Ascending aorta (tissue), 2 donors: ENCODE results near the gene ABCC11. TPM values are rescaled to one million over a fixed set of nuclear protein-coding genes. Genes with fewer than 3 reads are reported as not detected.

Experiments used
- DNase-seq, 2 donors: peaks; one replicate each; pipeline ENCODE4 v3.0.0-alpha.2; 2019; ENCODE audit warnings: low spot score in 2 of 2
- H3K27ac ChIP-seq, 2 donors: fragments of 200-600 bp; sonication (generic); one replicate each; pipeline ENCODE4 v1.5.1; 2016 to 2017; ENCODE audit warnings: mild to moderate bottlenecking in 1 of 2
- H3K27me3 ChIP-seq: fragments of 200-600 bp; sonication (generic); one replicate; pipeline ENCODE4 v1.5.1; 2017
- H3K36me3 ChIP-seq, 2 donors: fragments of 200-600 bp; sonication (generic); one replicate each; pipeline ENCODE4 v1.5.1; 2016
- H3K4me1 ChIP-seq, 2 donors: fragments of 200-600 bp; sonication (generic); one replicate each; pipeline ENCODE4 v1.5.1; 2016 to 2017; ENCODE audit warnings: mild to moderate bottlenecking in 1 of 2
- H3K4me3 ChIP-seq, 2 donors: fragments of 200-600 bp; sonication (generic); one replicate each; pipeline ENCODE4 v1.5.1; 2016 to 2017; ENCODE audit warnings: mild to moderate bottlenecking in 1 of 2
- H3K9me3 ChIP-seq, 2 donors: fragments of 200-600 bp; sonication (generic); one replicate each; pipeline ENCODE4 v1.5.1; 2016
- intact Hi-C: fragments of 100-400 bp; cut with DNase I; formaldehyde crosslinking; loops from one replicate; pipeline ENCODE4 v1.15.1; 2023
- total RNA-seq: library from RNA; depleted of rRNA; stranded (reverse); fragments of >200 nt; gene quantifications from one replicate; pipeline ENCODE4 v1.1.0, GENCODE V29; 2016
- TF ChIP-seq, protein P1 (sequence below), 3 experiments: fragments of 200-600 bp in 2 of 3; fragments of 450-650 bp in 1 of 3; sonication (generic) in 2 of 3; IDR thresholded peaks; one replicate each; pipeline ENCODE4 v1.5.1; 2016 to 2019; ENCODE audit warnings: antibody characterized with exemption in 3 of 3, mild to moderate bottlenecking in 1 of 3, moderate library complexity in 1 of 3

Gene ABCC11
- total RNA-seq, 1 donor from 2014 or later: not detected

DNA sequence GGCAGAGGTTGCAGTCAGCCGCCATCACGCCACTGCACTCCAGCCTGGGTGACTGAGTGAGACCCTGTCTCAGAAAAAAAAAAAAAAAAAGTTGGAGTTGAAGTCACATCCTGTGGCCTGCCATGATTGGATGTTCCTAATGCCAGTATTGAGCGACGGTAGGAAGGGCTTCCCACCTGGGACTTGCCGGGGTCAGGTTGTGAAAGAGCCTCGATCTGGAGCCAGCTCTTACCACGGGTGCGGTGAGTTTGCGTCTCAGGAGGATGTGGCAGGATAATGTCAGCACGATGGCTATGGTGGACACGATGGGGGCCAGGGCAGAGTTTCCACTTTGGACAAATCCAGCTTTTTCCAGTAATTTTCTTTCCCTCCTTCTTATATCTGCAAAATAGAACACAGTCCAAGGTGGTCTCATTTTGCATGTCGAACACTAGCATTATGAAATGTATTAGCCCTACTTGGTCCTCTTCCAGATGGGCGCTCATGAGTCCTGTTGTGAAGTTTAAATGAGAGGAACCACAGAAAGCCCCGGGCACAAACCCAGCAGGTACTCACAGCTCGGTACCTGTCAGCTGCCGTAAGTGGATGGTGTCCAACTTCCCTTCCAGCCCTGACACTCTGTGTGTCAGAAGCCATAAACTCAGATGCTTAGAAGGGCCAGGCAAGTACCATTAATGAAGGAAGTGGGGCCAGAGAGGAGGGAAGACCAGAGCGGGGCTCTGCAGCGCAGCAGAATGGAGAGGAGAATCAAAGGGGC lies 113.7 kb downstream of the ABCC11 start:
- no peaks in the 10 kb centered on the region for H3K27me3 ChIP-seq
- H3K9me3 ChIP-seq: no peaks in the 10 kb centered on the region
- H3K36me3 ChIP-seq: no peaks in the 10 kb centered on the region
- intact Hi-C loops: no loop called here
- DNase-seq: no peak
- no peaks in the 10 kb centered on the region for H3K4me1 ChIP-seq
- TF ChIP-seq, protein P1, sequence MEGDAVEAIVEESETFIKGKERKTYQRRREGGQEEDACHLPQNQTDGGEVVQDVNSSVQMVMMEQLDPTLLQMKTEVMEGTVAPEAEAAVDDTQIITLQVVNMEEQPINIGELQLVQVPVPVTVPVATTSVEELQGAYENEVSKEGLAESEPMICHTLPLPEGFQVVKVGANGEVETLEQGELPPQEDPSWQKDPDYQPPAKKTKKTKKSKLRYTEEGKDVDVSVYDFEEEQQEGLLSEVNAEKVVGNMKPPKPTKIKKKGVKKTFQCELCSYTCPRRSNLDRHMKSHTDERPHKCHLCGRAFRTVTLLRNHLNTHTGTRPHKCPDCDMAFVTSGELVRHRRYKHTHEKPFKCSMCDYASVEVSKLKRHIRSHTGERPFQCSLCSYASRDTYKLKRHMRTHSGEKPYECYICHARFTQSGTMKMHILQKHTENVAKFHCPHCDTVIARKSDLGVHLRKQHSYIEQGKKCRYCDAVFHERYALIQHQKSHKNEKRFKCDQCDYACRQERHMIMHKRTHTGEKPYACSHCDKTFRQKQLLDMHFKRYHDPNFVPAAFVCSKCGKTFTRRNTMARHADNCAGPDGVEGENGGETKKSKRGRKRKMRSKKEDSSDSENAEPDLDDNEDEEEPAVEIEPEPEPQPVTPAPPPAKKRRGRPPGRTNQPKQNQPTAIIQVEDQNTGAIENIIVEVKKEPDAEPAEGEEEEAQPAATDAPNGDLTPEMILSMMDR (IDR thresholded peaks at IDR 0.05): no peak
- no peak overlapping the region for H3K4me3 ChIP-seq
- no peak overlapping the region for H3K27ac ChIP-seq

DNA sequence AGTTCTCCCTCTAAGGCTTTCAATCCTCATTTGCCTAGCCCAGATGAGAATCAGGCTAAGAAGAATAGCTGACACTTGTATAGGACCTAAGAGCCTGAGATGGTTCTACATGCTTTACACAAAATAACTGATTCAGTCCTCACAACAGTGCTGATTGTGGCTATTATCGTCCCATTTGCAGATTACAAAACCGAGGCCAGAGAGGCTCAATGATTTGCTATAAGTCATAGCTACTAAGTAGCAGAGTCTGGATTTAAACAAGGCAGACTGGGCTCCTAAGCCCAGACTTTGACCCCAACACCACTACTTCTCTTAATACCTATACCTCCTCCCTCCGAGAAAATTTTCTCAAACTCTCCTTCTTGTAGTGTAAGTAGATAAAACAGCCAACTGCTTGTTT lies 114.6 kb downstream of the ABCC11 start:
- no peaks in the 10 kb centered on the region for H3K36me3 ChIP-seq
- intact Hi-C loops: no loop called here
- TF ChIP-seq, protein P1 (IDR thresholded peaks at IDR 0.05): no peak
- DNase-seq: no peak
- H3K27me3 ChIP-seq: no peaks in the 10 kb centered on the region
- no peaks in the 10 kb centered on the region for H3K4me1 ChIP-seq
- no peak overlapping the region for H3K27ac ChIP-seq
- H3K9me3 ChIP-seq: no peaks in the 10 kb centered on the region
- H3K4me3 ChIP-seq: no peak overlapping the region

DNA sequence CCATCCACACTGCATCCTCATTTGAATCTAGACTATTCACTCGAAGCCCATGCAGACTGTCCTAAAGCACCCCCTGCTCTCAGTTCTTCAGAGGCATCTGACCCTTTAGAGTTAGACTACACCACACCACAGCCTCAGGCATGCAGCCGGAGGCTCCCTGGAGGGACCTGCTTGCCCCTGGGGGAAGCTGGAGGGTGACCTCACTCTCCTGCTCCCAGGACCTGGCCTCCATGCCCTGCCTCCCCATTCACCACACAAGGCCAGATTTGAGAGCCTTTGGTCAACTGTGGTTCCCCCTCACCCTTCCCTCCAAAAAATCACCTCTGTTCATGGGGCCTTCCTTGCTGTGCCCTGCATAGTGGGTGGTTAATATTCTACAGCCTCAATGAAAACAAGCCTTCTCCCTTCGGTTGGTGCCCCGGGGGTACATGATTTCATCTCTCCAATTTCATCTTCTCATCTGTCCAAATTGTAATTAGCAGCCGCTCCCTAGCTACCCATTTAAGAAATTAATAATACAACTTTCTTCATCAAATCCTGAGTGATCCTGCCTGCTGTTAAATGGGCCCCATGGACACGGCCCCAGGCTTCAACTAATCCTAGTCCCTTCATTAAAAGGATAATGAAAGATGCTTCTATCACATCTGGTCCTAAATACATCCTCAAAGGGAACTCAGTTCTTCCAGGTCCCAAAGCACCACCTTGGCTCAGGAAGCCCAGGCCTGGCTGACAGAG lies 116.0 kb downstream of the ABCC11 start:
- H3K4me1 ChIP-seq: no peaks in the 10 kb centered on the region
- H3K4me3 ChIP-seq: no peak overlapping the region
- TF ChIP-seq, protein P1 (IDR thresholded peaks at IDR 0.05): no peak
- H3K27ac ChIP-seq: no peak overlapping the region
- H3K36me3 ChIP-seq: no peaks in the 10 kb centered on the region
- no peaks in the 10 kb centered on the region for H3K27me3 ChIP-seq
- no peaks in the 10 kb centered on the region for H3K9me3 ChIP-seq
- no peak for DNase-seq
- intact Hi-C loops: no loop called here

DNA sequence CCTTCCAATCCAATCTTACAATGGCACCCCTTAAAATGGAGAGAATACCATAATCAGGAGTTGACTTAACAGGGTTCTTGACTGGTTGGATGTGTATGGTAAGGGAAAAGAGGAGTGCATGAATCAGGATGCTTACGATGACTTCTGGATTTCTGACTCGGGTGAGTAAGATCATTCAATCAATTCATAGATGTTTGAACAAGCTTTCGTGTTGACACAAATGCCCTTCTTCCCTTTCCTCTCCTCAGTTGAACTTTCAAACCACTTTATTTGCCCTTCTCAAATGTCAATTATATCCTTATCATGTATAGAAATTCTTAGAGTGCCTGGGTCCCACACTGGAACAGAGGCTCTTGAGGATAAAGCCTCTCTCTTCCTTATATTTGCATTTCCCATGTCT lies 117.4 kb downstream of the ABCC11 start:
- Histone ChIP-seq H3K9me3 (no peaks in the 10 kb centered on the region), H3K27ac (no peak overlapping the region), H3K36me3 (no peaks in the 10 kb centered on the region), H3K4me1 (no peaks in the 10 kb centered on the region), H3K27me3 (no peaks in the 10 kb centered on the region), H3K4me3 (no peak overlapping the region)
- no peak for DNase-seq
- intact Hi-C loops: no loop called here
- TF ChIP-seq, protein P1 (IDR thresholded peaks at IDR 0.05): no peak

DNA sequence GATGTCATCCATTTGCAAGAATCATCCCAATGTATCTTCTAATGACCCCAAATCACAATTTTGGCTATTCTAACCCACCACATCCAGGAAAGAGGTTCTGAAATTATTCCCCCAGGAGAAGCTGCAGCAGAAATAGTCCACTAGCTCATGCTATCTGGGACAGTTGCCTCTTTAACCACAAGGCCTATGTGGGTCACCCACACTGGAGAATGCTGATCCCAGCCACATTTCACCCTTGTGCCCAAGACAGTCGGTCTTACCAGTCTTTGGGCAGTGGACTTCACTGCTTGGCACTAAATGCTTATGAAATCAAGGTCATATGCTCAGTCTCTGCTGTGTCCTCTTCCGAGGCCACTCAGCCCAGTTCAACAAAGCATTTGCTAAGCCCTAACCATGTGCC lies 118.6 kb downstream of the ABCC11 start:
- no peak overlapping the region for H3K27ac ChIP-seq
- intact Hi-C loops: no loop called here
- H3K4me3 ChIP-seq: no peak overlapping the region
- H3K27me3 ChIP-seq: no peaks in the 10 kb centered on the region
- H3K9me3 ChIP-seq: no peaks in the 10 kb centered on the region
- DNase-seq: no peak
- H3K36me3 ChIP-seq: no peaks in the 10 kb centered on the region
- no peaks in the 10 kb centered on the region for H3K4me1 ChIP-seq
- TF ChIP-seq, protein P1 (IDR thresholded peaks at IDR 0.05): no peak
